HUDEP-2 (cell line): ENCODE results near the gene DXO.
"Not testable (repeated sequence)": the region's sequence is repeated elsewhere in the genome, so short reads cannot be mapped to it uniquely, and the experiment has no call there.

Experiments used
- DNase-seq, 76 experiments: peaks; one replicate each; lab custom pipeline; 2025; ENCODE audit not compliant: unreplicated experiment in 76 of 76; lab: John Stamatoyannopoulos, UW

Gene DXO

GRCh38 chr6:31971993-31972708 is at the start of gene DXO:
Gene DXO, minus strand, starts transcription at chr6:31972138. Its CDS starts 463 bp downstream, at chr6:31971675.
- DNase-seq: peak in 75 of 76 experiments; percentile 83 to 100 (median 98)

- DNase-seq: not testable (repeated sequence)
Observed at GRCh38 chr6:32014547-32014946, 42.6 kb upstream of the DXO start, which contains the start of gene C4B. Gene C4B, plus strand, starts transcription at chr6:32014795. Its CDS starts 51 bp downstream, at chr6:32014846.

GRCh38 chr6:32013738-32014137 is 41.8 kb upstream of the DXO start:
- DNase-seq: not testable (repeated sequence)

- peak in 12 of 76 experiments; percentile 5 to 69 (median 28) for DNase-seq
Observed at GRCh38 chr6:32012941-32013617, 41.1 kb upstream of the DXO start.

- not testable (repeated sequence) for DNase-seq
Observed at GRCh38 chr6:32010856-32011530, 39.1 kb upstream of the DXO start.

- not testable (repeated sequence) for DNase-seq
Observed at GRCh38 chr6:32009537-32009936, 37.6 kb upstream of the DXO start.

GRCh38 chr6:32008616-32009015 is 36.7 kb upstream of the DXO start:
- not testable (repeated sequence) for DNase-seq

GRCh38 chr6:32008037-32008436 is 36.1 kb upstream of the DXO start:
- not testable (repeated sequence) for DNase-seq

GRCh38 chr6:32007086-32007485 is 35.1 kb upstream of the DXO start:
- DNase-seq: not testable (repeated sequence)

- not testable (repeated sequence) for DNase-seq
Observed at GRCh38 chr6:32005991-32006529, 34.1 kb upstream of the DXO start.

GRCh38 chr6:32005538-32005880 is 33.6 kb upstream of the DXO start:
- not testable (repeated sequence) for DNase-seq

- not testable (repeated sequence) for DNase-seq
Observed at GRCh38 chr6:32004864-32005537, 33.1 kb upstream of the DXO start.

- not testable (repeated sequence) for DNase-seq
Observed at GRCh38 chr6:32004393-32004792, 32.5 kb upstream of the DXO start.

- not testable (repeated sequence) for DNase-seq
Observed at GRCh38 chr6:32003301-32003700, 31.4 kb upstream of the DXO start.

GRCh38 chr6:32002546-32003268 is 30.8 kb upstream of the DXO start:
- not testable (repeated sequence) for DNase-seq

GRCh38 chr6:31996385-31996784 is 24.4 kb upstream of the DXO start:
- DNase-seq: not testable (repeated sequence)

GRCh38 chr6:31994421-31994820 is 22.5 kb upstream of the DXO start:
- DNase-seq: not testable (repeated sequence)

- not testable (repeated sequence) for DNase-seq
Observed at GRCh38 chr6:31989363-31989762, 17.4 kb upstream of the DXO start.

GRCh38 chr6:31981744-31982143 is 9.8 kb upstream of the DXO start, which contains the start of gene C4A:
Gene C4A, plus strand, starts transcription at chr6:31982057. Its CDS starts 51 bp downstream, at chr6:31982108.
- not testable (repeated sequence) for DNase-seq

- not testable (repeated sequence) for DNase-seq
Observed at GRCh38 chr6:31980998-31981397, 9.1 kb upstream of the DXO start.
